SK-N-SH treated with all-trans-retinoic acid at 6 μM for 48 hours (cell line): ENCODE measurements around the gene RASA3.

Source experiments
- ARNTL ChIP-seq: fragments of 450-650 bp; formaldehyde crosslinking; IDR thresholded peaks from 2 replicates; pipeline ENCODE4 v1.5.0; 2020; ENCODE audit warnings: low read depth, mild to moderate bottlenecking, moderate library complexity, borderline replicate concordance
- CREB5 ChIP-seq: fragments of 250-450 bp; sonication (Bioruptor Pico); IDR thresholded peaks from 2 replicates; pipeline ENCODE4 v1.5.1; 2020; ENCODE audit warnings: low read depth, mild to moderate bottlenecking, moderate library complexity
- CSDC2 ChIP-seq: fragments of 250-450 bp; sonication (Bioruptor Pico); IDR thresholded peaks from 2 replicates; pipeline ENCODE4 v1.5.0; 2020; ENCODE audit warnings: mild to moderate bottlenecking, moderate library complexity
- CSRNP3 ChIP-seq: fragments of 250-450 bp; sonication (Bioruptor Pico); IDR thresholded peaks from 2 replicates; pipeline ENCODE4 v1.5.1; 2021; ENCODE audit warnings: mild to moderate bottlenecking, moderate library complexity
- ESRRG ChIP-seq: fragments of 250-450 bp; sonication (Bioruptor Pico); IDR thresholded peaks from 2 replicates; pipeline ENCODE4 v1.6.1; 2021; ENCODE audit warnings: mild to moderate bottlenecking
- PATZ1 ChIP-seq: fragments of 250-450 bp; sonication (Bioruptor Pico); IDR thresholded peaks from 2 replicates; pipeline ENCODE4 v1.8.0; 2020; ENCODE audit warnings: mild to moderate bottlenecking, moderate library complexity, borderline replicate concordance
- RARB ChIP-seq: fragments of 250-450 bp; sonication (Bioruptor Pico); IDR thresholded peaks from 2 replicates; pipeline ENCODE4 v1.8.0; 2021; ENCODE audit warnings: mild to moderate bottlenecking, moderate library complexity
- TOX ChIP-seq: fragments of 250-450 bp; sonication (Bioruptor Pico); IDR thresholded peaks from 2 replicates; pipeline ENCODE4 v1.8.0; 2021; ENCODE audit warnings: mild to moderate bottlenecking, moderate library complexity, borderline replicate concordance
- TSHZ2 ChIP-seq: fragments of 250-450 bp; sonication (Bioruptor Pico); IDR thresholded peaks from 2 replicates; pipeline ENCODE4 v1.5.0; 2020; ENCODE audit warnings: mild to moderate bottlenecking, moderate library complexity
- ZFP3 ChIP-seq: fragments of 250-450 bp; sonication (Bioruptor Pico); IDR thresholded peaks from 2 replicates; pipeline ENCODE4 v1.5.0; 2020; ENCODE audit warnings: mild to moderate bottlenecking, moderate library complexity
- ZFP30 ChIP-seq: fragments of 450-650 bp; formaldehyde crosslinking; IDR thresholded peaks from 2 replicates; pipeline ENCODE4 v1.5.0; 2022; ENCODE audit warnings: mild to moderate bottlenecking, moderate library complexity
- ZNF565 ChIP-seq: fragments of 450-650 bp; formaldehyde crosslinking; conservative IDR thresholded peaks from 2 replicates; pipeline ENCODE4 v1.5.0; 2020; ENCODE audit warnings: low read depth, mild to moderate bottlenecking, moderate library complexity

- TF ChIP-seq ZFP3 (CRISPR knock-in tag) (no peak), ZFP30 (no peak), TOX (no peak), CREB5 (CRISPR knock-in tag) (no peak), RARB (CRISPR knock-in tag) (no peak), CSDC2 (CRISPR knock-in tag) (no peak), TSHZ2 (CRISPR knock-in tag) (no peak), ZNF565 (CRISPR knock-in tag) (no peak), ESRRG (CRISPR knock-in tag) (no peak), PATZ1 (CRISPR knock-in tag) (0 out of 2 replicates have a peak, but pooled peaks have one; percentile 47), CSRNP3 (CRISPR knock-in tag) (0 out of 2 replicates have a peak, but pooled peaks have one; percentile 14), ARNTL (no peak)
These were observed 67.1 kb downstream of the RASA3 start for GRCh38 chr13:114065141-114065925.
